GM21367 (cell line): ENCODE measurements around the gene PEX12.
"Not testable (repeated sequence)": the region's sequence is repeated elsewhere in the genome, so short reads cannot be mapped to it uniquely, and the experiment has no call there.

ENCODE experiments used
- ATAC-seq: cut with Tn5 transposase; IDR thresholded peaks from one replicate; pipeline ENCODE4 v1.9.1; 2021; ENCODE audit not compliant: unreplicated experiment

PEX12 gene

DNA sequence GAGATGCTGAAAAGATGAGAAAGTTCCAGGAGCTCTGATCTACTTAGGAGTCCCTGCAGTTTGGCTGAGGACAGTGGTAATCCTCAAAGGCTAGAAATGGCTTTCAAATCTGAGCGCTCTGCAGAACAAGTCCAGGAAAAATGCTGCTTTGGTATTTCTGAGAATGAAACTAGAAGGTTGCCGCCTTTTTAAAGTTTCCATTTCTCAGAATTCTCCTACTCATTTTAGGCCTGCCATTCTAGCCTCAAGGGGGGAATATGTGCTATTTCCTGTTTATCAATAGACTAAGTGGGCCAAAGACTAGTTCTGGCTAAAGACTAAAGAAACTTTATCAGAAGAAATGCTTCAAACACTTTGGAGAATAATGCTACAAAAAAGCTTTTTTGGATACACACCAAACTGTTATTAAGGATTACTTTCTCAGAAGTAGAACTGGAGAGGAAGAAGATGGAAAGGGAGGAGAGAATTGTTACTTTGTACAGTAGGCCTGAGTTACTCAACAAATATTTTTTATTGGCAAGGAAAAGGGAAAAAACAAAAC lies 40.7 kb downstream of the PEX12 start, which contains the start of gene SLFN12L:
Gene SLFN12L, minus strand, starts transcription at position 78 of the 541 bp plus-strand sequence. CDS start 15,314 bp downstream, outside the sequence.
- no peak for ATAC-seq

DNA sequence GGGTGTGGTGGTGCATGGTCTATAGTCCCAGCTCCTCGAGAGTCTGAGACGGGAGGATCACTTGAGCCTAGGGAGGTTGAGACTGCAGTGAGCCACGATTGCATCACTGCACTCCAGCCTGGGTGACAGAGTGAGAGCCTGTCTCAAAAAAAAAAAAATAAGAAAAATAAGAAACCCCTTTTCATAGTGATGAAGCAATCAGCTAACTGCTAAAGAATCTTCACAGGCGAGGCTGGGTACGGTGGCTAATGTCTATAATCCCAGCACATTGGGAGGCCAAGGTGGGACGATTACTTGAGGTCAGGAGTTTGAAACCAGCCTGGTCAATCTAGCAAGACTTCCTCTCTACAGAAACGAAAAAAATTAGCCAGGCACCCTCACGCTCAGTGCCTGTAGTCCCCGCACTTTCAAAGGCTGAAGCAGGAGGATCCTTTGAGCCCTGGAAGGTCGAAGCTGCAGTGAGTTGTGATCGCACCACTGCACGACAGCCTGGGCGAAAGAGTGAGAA lies 41.7 kb downstream of the PEX12 start:
- ATAC-seq: no peak

- not testable (repeated sequence) for ATAC-seq
Measured at GRCh38 chr17:35535406-35535805, 43.0 kb downstream of the PEX12 start.

GRCh38 chr17:35534576-35535093 lies 43.7 kb downstream of the PEX12 start:
- ATAC-seq: no peak

GRCh38 chr17:35531160-35531559 lies 47.2 kb downstream of the PEX12 start:
- no peak for ATAC-seq

DNA sequence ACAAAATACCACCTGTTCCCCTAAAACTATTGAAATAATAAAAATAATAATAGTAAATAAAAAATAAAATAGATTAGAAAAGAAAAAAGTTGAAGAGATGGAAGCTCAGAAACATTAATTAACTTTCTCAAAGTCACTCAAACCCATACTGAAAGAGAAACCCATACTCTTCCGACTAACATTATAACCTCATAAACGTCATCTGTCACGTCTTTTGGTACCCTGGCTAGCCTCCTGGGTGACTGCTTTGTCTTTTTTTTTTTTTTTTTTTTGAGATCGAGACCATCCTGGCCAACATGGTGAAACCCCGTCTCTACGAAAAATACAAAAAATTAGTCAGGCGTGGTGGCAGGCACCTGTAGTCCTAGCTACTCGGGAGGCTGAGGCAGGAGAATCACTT lies 48.5 kb downstream of the PEX12 start:
- ATAC-seq: no peak

GRCh38 chr17:35529326-35529725 lies 49.0 kb downstream of the PEX12 start:
- not testable (repeated sequence) for ATAC-seq
